ENCODE data around the gene PAQR8. TPM values are rescaled to one million over a fixed set of nuclear protein-coding genes. Genes with fewer than 3 reads are reported as not detected.

Gene PAQR8, protein sequence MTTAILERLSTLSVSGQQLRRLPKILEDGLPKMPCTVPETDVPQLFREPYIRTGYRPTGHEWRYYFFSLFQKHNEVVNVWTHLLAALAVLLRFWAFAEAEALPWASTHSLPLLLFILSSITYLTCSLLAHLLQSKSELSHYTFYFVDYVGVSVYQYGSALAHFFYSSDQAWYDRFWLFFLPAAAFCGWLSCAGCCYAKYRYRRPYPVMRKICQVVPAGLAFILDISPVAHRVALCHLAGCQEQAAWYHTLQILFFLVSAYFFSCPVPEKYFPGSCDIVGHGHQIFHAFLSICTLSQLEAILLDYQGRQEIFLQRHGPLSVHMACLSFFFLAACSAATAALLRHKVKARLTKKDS
- total RNA-seq, result 4.8 and 5.3 TPM in 2 replicates

DNA sequence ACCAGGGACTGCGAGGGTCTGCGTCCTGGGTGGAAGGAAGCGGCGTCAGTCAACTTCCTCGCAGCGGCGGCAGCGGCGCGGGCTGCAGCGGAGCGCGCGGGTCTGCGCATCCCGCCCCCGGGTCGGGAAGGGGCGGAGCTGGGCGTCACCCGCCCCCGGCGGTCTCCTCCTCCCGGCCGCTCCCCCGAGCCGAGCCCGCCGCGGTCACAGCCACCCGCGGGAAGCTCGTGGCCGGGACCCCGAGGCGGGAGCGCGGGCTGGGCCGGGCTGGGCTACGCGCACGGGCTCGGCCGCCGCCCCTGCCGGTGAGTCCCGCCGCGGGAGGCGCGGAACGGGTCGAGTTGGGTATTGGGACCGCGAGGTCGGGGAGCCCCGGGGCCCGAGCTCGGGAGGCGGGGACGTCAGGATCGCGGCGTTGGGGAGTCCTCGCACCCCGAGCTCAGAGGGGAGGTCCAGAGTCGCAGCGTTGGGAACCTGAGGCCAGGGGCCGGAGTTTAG, at the start of gene PAQR8:
Gene PAQR8 (plus strand): TSS at position 207 of the 498 bp plus-strand sequence. CDS start 41,063 bp downstream, outside the sequence.

DNA sequence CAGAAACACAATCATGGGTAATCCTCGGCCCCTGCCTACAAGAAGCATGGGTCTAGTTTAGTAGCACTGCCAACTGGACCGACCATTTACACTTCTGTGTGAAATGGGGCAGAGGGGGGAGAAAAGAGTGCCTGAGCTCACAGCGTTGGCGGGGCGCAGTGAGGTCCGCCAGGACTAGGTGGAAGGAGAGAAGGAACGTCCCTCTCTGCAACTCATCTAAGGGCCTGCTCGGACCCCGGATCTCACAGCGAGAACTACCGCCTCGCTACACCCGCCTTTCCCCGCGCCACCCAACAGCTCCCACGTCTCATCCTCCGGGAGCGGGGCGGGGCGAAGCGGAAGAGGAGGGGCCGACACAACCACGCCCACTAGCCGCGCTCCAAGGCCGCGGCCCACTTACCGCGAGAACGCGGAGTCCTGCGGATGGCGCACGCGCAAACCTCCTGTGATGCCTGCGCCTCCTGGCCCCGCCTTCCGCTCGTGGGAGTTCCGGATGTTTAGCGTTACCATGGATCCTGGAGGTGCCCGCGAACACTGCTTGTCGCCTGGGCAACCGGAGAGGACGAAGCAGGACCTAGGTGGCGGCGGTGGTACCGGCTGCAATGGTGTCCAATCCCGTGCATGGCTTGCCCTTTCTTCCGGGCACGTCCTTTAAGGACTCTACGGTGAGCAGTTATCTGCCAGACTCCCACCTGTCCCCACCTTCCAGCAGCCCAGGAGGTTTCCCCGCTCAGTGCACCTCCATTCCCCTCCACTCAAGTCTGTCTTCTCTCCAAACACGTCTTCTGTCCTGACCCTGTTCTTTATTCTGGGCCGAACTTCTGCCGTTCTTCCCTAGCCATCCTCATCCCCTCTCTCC, 58.1 kb downstream of the PAQR8 start, which contains the start of gene EFHC1:
Gene EFHC1 (plus strand): TSS at position 534 of the 859 bp plus-strand sequence. CDS start 69 bp downstream, at position 603.

Other genes starting within 250 kb of the PAQR8 start
- gene IL17A, start 175.8 kb upstream of the PAQR8 start, total RNA-seq, result not detected in 2 replicates
- gene IL17F, start 117.7 kb upstream of the PAQR8 start, total RNA-seq, result not detected in 2 replicates
- 14.8 and 45.5 TPM in 2 replicates for gene MCM3, start 77.4 kb upstream of the PAQR8 start, total RNA-seq
- 16.7 and 19.0 TPM in 2 replicates for gene EFHC1, start 58.2 kb downstream of the PAQR8 start, total RNA-seq
- 38.3 and 81.1 TPM in 2 replicates for gene TRAM2, start 214.9 kb downstream of the PAQR8 start, total RNA-seq